Sciatic nerve (tissue), 2 donors: ENCODE data around the gene TAF1A. TPM values are rescaled to one million over a fixed set of nuclear protein-coding genes. Genes with fewer than 3 reads are reported as not detected.

Experiments
- ATAC-seq: fragments of 200-7000 bp; cut with Tn5 transposase; one replicate; pipeline ENCODE4 v1.9.1; 2020; ENCODE audit warnings: mild to moderate bottlenecking, moderate library complexity
- DNase-seq: peaks from one replicate; pipeline ENCODE4 v3.0.0-alpha.2; 2020; ENCODE audit warnings: low spot score
- intact Hi-C: fragments of 100-400 bp; cut with DNase I; formaldehyde crosslinking; loops from one replicate; pipeline ENCODE4 v1.14.2; 2022
- total RNA-seq: library from RNA; stranded (reverse); fragmentation: NEBNext Ultra II Directional; extraction: Animal tissue kit (Norgen Biotek cat#: 25700); gene quantifications from one replicate; pipeline ENCODE4 v1.2.1, GENCODE V29; 2021
- donor health status: DM: no; HTN: no; CAD: no.
- donor health status: DM: no; HTN: no; CAD: no.

Gene TAF1A
- total RNA-seq, 1 donor from 2014 or later: 10.7 TPM

GRCh38 chr1:222606757-222607156 lies 17.0 kb upstream of the TAF1A start:
- intact Hi-C loops: no loop called here
- ATAC-seq (no peak), DNase-seq (no peak)

- no peak for DNase-seq
These were observed 11.5 kb upstream of the TAF1A start for GRCh38 chr1:222601257-222601656.

GRCh38 chr1:222600281-222600680 lies 10.5 kb upstream of the TAF1A start:
- DNase-seq (no peak), ATAC-seq (no peak)
- intact Hi-C loops: no loop called here

More at GRCh38 chr1:222601257-222601656, 11.5 kb upstream of the TAF1A start:
- ATAC-seq: no peak
- intact Hi-C loops: no loop called here

GRCh38 chr1:222596696-222597095 lies 7.0 kb upstream of the TAF1A start:
- DNase-seq (no peak), ATAC-seq (no peak)
- intact Hi-C loops: no loop called here

- no peak for ATAC-seq
- intact Hi-C loops: no loop called here
- no peak for DNase-seq
These were observed 5.1 kb upstream of the TAF1A start for GRCh38 chr1:222594789-222595188.

- ATAC-seq: no peak
- DNase-seq: no peak
- intact Hi-C loops: no loop called here
These were observed 2.4 kb upstream of the TAF1A start for GRCh38 chr1:222592171-222592570.

- DNase-seq (no peak), ATAC-seq (no peak)
- intact Hi-C loops: no loop called here
These were observed 1.6 kb downstream of the TAF1A start for GRCh38 chr1:222588135-222588534.

GRCh38 chr1:222586842-222587241 lies 2.9 kb downstream of the TAF1A start:
- DNase-seq: no peak
- intact Hi-C loops: no loop called here
- ATAC-seq: no peak

GRCh38 chr1:222583079-222583478 lies 6.7 kb downstream of the TAF1A start:
- intact Hi-C loops: no loop called here
- DNase-seq (no peak), ATAC-seq (no peak)

- DNase-seq (no peak), ATAC-seq (no peak)
- intact Hi-C loops: no loop called here
These were observed 7.5 kb downstream of the TAF1A start for GRCh38 chr1:222582099-222582774.

GRCh38 chr1:222579316-222579715 lies 10.4 kb downstream of the TAF1A start:
- DNase-seq: no peak
- no peak for ATAC-seq
- intact Hi-C loops: no loop called here

- DNase-seq (no peak), ATAC-seq (no peak)
- intact Hi-C loops: loop anchor here (5.0 kb wide), 1 partner anchor 1114 kb away; no protein-coding TSS in a partner anchor
These were observed 18.9 kb downstream of the TAF1A start for GRCh38 chr1:222570837-222571236.

- intact Hi-C loops: no loop called here
- no peak for ATAC-seq
- DNase-seq: no peak
These were observed 28.1 kb downstream of the TAF1A start for GRCh38 chr1:222561656-222562055.

- ATAC-seq: no peak
- intact Hi-C loops: no loop called here
- no peak for DNase-seq
These were observed 32.2 kb downstream of the TAF1A start for GRCh38 chr1:222557574-222557973.

- no peak for DNase-seq
- intact Hi-C loops: no loop called here
- no peak for ATAC-seq
These were observed 32.6 kb downstream of the TAF1A start for GRCh38 chr1:222557148-222557547.

- DNase-seq: no peak
- intact Hi-C loops: no loop called here
- ATAC-seq: no peak
These were observed 33.6 kb downstream of the TAF1A start for GRCh38 chr1:222555992-222556615.

GRCh38 chr1:222554177-222554576 lies 35.6 kb downstream of the TAF1A start:
- intact Hi-C loops: no loop called here
- ATAC-seq (no peak), DNase-seq (no peak)

- ATAC-seq (no peak), DNase-seq (no peak)
- intact Hi-C loops: no loop called here
These were observed 36.9 kb downstream of the TAF1A start for GRCh38 chr1:222552882-222553281.

- intact Hi-C loops: no loop called here
- ATAC-seq: no peak
- DNase-seq: no peak
These were observed 41.6 kb downstream of the TAF1A start, which contains the start of gene HHIPL2 for GRCh38 chr1:222547944-222548671. HHIPL2 (minus strand) TSS chr1:222548104; CDS start chr1:222548044, 60 bp downstream.

- ATAC-seq (no peak), DNase-seq (no peak)
- intact Hi-C loops: no loop called here
These were observed 42.5 kb downstream of the TAF1A start for GRCh38 chr1:222547260-222547614.
